SU-DHL-6 (cell line): ENCODE data around the gene PI4KA.

Experiments used
- H2AFZ ChIP-seq: fragments of 200-600 bp; sonication (generic); 2 replicates; pipeline ENCODE4 v1.6.1; 2014; ENCODE audit warnings: low read depth, mild to moderate bottlenecking, moderate library complexity, mixed read lengths, antibody characterized with exemption, low read length; ENCODE audit not compliant: severe bottlenecking
- H3F3A ChIP-seq: fragments of 200-600 bp; shearing (Covaris generic); 2 replicates; pipeline ENCODE4 v1.6.0; 2016; ENCODE audit warnings: antibody characterized with exemption, mild to moderate bottlenecking; ENCODE audit not compliant: insufficient read depth
- H3K27ac ChIP-seq: fragments of 200-600 bp; sonication (generic); 2 replicates; pipeline ENCODE4 v1.5.1; 2016; ENCODE audit warnings: low read depth, mild to moderate bottlenecking, low read length, moderate library complexity, mixed read lengths
- H3K27me3 ChIP-seq: fragments of 200-600 bp; sonication (generic), shearing (Covaris generic); 2 replicates; pipeline ENCODE4 v1.6.0; 2014; ENCODE audit warnings: mild to moderate bottlenecking, low read length
- H3K36me3 ChIP-seq: fragments of 200-600 bp; sonication (generic); 2 replicates; pipeline ENCODE4 v1.6.1; 2014; ENCODE audit warnings: mild to moderate bottlenecking, low read length, mixed read lengths
- H3K4me2 ChIP-seq: fragments of 300-600, 200-600 bp; shearing (Covaris generic), sonication (generic); 2 replicates; pipeline ENCODE4 v1.6.0; 2014; ENCODE audit warnings: low read length, low read depth, mild to moderate bottlenecking; ENCODE audit not compliant: poor library complexity, severe bottlenecking
- H3K4me3 ChIP-seq: fragments of 200-600 bp; sonication (generic); 2 replicates; pipeline ENCODE4 v1.5.1; 2014; ENCODE audit warnings: antibody characterized with exemption, low read length, mild to moderate bottlenecking, mixed read lengths; ENCODE audit not compliant: insufficient read depth, poor library complexity, severe bottlenecking
- H3K79me2 ChIP-seq: fragments of 200-600 bp; sonication (generic); 2 replicates; pipeline ENCODE4 v1.6.1; 2014; ENCODE audit warnings: mild to moderate bottlenecking, low read length, moderate library complexity; ENCODE audit not compliant: insufficient read depth
- H3K9ac ChIP-seq: fragments of 200-600 bp; sonication (generic); 2 replicates; pipeline ENCODE4 v1.7.0; 2014; ENCODE audit warnings: mild to moderate bottlenecking, low read length
- H3K9me2 ChIP-seq: fragments of 200-600 bp; sonication (generic); replicated peaks from 2 replicates; pipeline ENCODE4 v1.6.1; 2014; ENCODE audit warnings: low read length; ENCODE audit not compliant: insufficient read depth
- H3K9me3 ChIP-seq: fragments of 200-600 bp; sonication (generic); 2 replicates; pipeline ENCODE4 v1.6.1; 2014; ENCODE audit warnings: low read length, mixed read lengths; ENCODE audit not compliant: insufficient read depth
- H4K20me1 ChIP-seq: fragments of 200-600 bp; sonication (generic); 2 replicates; pipeline ENCODE4 v1.6.1; 2014; ENCODE audit warnings: low read depth, mild to moderate bottlenecking, antibody characterized with exemption, low read length, moderate library complexity, mixed read lengths
- EZH2phosphoT487 ChIP-seq: fragments of 200-600 bp; sonication (generic), shearing (Covaris generic); conservative IDR thresholded peaks from 2 replicates; pipeline ENCODE4 v1.6.1; 2018; ENCODE audit warnings: mild to moderate bottlenecking, antibody characterized with exemption, low read length, moderate library complexity, mixed read lengths
- TF ChIP-seq, protein P1 (sequence below): fragments of 200-600 bp; sonication (generic); IDR thresholded peaks from one replicate; pipeline ENCODE4 v1.5.1; 2017; ENCODE audit warnings: antibody characterized with exemption, mild to moderate bottlenecking, low read length, moderate library complexity; ENCODE audit not compliant: insufficient read depth, poor library complexity, severe bottlenecking

The PI4KA gene

GRCh38 chr22:20729194-20729593 lies 129.4 kb downstream of the PI4KA start:
- no peak overlapping the region for H3K27ac ChIP-seq
- H3K36me3 ChIP-seq = no peaks in the 10 kb centered on the region
- H3K4me3 ChIP-seq = no peak overlapping the region
- TF ChIP-seq, protein P1, sequence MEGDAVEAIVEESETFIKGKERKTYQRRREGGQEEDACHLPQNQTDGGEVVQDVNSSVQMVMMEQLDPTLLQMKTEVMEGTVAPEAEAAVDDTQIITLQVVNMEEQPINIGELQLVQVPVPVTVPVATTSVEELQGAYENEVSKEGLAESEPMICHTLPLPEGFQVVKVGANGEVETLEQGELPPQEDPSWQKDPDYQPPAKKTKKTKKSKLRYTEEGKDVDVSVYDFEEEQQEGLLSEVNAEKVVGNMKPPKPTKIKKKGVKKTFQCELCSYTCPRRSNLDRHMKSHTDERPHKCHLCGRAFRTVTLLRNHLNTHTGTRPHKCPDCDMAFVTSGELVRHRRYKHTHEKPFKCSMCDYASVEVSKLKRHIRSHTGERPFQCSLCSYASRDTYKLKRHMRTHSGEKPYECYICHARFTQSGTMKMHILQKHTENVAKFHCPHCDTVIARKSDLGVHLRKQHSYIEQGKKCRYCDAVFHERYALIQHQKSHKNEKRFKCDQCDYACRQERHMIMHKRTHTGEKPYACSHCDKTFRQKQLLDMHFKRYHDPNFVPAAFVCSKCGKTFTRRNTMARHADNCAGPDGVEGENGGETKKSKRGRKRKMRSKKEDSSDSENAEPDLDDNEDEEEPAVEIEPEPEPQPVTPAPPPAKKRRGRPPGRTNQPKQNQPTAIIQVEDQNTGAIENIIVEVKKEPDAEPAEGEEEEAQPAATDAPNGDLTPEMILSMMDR = no peak
- TF ChIP-seq EZH2phosphoT487 = no peak
- no peak overlapping the region for H2AFZ ChIP-seq
- no peaks in the 10 kb centered on the region for H3K9me2 ChIP-seq
- H3K79me2 ChIP-seq = no peaks in the 10 kb centered on the region
- H3K4me2 ChIP-seq = no peak overlapping the region
- H3K27me3 ChIP-seq = no peaks in the 10 kb centered on the region
- no peaks in the 10 kb centered on the region for H3F3A ChIP-seq
- no peak overlapping the region for H3K9ac ChIP-seq
- no peaks in the 10 kb centered on the region for H3K9me3 ChIP-seq
- no peaks in the 10 kb centered on the region for H4K20me1 ChIP-seq

DNA sequence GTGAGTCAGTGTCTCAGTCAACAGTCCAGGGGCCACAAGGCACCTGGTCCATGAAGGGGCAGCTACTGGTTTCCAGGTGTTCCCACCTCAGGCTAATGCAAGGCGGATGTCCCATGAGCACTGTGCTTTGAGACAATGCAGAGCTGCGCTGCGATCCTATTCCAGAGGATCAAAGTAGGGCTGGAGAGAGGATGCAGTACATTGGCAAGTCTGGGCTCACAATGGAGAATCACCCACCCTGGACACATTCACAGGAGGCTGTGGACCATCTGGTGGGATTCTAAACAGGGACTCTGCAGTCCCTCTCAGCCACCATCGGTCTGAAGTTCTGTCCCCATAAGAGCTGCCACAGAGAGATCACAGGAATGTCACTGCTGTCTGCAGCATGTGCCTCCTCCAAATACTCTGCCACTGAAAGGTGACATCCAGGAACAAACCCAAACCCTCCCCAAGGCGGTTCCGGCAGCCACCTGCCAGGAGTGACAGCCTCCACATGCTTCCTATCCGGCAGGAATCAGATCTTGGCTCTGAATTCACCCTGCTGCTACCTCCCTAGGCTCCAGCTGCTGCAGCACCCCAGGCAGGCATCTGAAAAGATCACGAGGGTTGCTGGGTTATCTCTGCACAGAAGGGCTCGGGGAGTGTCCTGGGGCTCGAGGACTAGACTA lies 130.0 kb downstream of the PI4KA start:
- TF ChIP-seq, protein P1 = no peak
- TF ChIP-seq EZH2phosphoT487 = no peak
- no peaks in the 10 kb centered on the region for H3F3A ChIP-seq
- no peaks in the 10 kb centered on the region for H3K79me2 ChIP-seq
- no peak overlapping the region for H2AFZ ChIP-seq
- H3K9me2 ChIP-seq = no peaks in the 10 kb centered on the region
- H3K4me2 ChIP-seq = no peak overlapping the region
- no peaks in the 10 kb centered on the region for H3K36me3 ChIP-seq
- no peaks in the 10 kb centered on the region for H4K20me1 ChIP-seq
- H3K9ac ChIP-seq = no peak overlapping the region
- H3K4me3 ChIP-seq = no peak overlapping the region
- no peaks in the 10 kb centered on the region for H3K9me3 ChIP-seq
- H3K27me3 ChIP-seq = no peaks in the 10 kb centered on the region
- no peak overlapping the region for H3K27ac ChIP-seq

- Histone ChIP-seq H3K79me2 (no peaks in the 10 kb centered on the region), H2AFZ (no peak overlapping the region), H3K27me3 (no peaks in the 10 kb centered on the region), H3K9ac (no peak overlapping the region), H3K9me2 (no peaks in the 10 kb centered on the region), H3F3A (no peaks in the 10 kb centered on the region), H3K36me3 (no peaks in the 10 kb centered on the region), H3K9me3 (no peaks in the 10 kb centered on the region), H3K4me3 (no peak overlapping the region), H3K4me2 (no peak overlapping the region), H3K27ac (no peak overlapping the region), H4K20me1 (no peaks in the 10 kb centered on the region)
- no peak for TF ChIP-seq EZH2phosphoT487
- TF ChIP-seq, protein P1 = no peak
Observed at GRCh38 chr22:20727118-20728015, 131.2 kb downstream of the PI4KA start.
